Measurements from ENCODE around the gene LHPP.

The LHPP gene

DNA sequence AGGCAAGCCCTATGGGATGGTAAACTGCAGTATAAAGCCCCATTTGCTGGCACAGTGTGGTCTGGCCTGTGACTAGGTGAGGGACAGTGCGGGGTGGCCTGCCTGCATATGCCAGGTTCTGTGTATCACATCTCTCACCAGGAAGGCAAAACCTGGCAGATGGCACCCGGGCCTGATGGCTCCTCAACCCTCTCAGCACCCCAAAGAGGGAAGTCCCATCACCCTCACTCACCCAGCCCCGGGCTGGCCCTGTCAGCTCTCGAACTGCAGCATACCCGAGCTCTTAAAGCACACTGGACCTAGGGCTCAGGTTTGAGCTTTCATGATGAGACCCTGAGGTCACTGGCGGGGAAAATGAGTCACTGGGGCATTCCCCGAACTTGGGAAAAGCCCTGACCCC, 130.5 kb downstream of the LHPP start:
- DNase-seq (ENCODE audit: low read depth in 2 of 2, low spot score in 1 of 2): no peak

DNA sequence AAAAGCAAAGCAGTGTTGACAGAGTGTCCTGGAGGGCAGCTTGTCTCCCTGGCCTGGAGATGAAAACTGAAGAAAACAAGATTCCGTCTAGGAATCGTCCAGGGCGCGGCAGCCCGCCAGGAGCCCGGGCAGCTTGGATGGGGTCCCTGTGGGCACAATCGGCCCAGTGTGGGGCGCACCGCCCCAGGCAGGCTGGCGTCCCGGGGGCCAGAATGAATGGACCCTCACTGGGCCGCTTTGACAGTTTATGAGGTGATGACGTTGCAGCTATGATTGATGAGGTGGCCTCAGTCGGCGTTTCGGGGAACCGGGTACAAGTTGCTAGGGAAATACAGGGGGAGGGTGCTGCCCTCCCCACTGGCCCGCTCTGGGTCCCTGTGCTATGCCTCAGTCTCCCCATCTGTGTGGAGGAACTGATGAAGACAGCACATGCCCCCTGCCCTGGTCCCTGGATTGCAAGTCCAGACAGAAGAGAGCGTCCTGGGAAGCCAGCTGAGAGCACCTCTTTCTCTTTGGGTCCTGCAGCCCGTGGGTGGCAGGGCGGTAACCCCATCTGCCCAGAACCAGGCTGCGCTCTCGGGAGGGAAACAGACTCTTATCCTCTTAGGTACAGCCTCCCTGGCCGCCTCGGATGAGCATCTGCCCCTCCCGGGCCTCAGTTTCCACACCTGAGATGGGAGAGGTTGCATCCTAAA, 131.3 kb downstream of the LHPP start:
- no peak for DNase-seq (ENCODE audit: low read depth in 2 of 2, low spot score in 1 of 2)

DNA sequence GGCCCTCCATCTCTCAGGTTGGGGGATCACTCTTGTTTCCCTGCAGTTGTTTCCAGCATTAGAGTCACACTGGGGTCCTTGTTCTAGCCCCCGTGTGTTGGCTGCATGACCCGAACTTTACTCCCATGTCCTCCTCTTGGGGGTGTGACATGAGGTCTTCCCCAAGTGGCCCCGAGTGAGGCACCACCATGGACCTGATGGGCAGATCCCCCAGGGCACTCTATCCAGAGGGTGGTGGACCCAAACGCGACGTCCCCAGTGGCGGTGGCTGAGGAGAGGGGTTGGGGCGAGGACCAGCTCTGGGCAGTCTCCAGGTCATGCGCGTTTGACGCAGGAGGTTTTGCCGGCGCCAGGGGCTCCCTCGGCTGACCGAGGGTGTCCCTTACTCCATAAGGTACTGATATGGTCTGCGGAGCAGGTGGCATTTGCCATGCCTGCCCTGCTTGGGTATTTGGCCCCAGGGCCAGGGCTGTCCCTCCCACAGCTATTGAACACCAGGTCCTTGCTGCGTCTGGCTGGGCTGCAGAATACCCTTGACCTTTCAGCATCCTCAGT, 131.9 kb downstream of the LHPP start:
- no peak for DNase-seq (ENCODE audit: low read depth in 2 of 2, low spot score in 1 of 2)

DNA sequence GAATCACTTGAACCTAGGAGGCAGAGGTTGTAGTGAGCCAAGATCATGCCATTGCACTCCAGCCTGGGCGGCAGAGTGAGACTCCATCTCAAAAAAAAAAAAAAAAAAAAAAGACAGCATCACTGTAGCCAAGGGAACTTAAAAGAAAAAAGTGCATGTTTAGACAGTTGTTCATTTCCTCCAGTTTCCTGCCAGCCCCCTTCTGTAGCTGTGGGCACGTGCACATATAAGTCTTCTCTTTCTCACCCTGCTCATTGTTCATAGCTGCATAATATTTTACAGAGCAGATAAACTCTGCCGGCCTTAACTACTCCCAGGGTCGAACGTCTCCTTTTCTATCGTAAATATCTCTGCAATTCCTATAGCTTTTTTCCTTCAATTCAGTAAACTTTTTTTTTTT, 132.6 kb downstream of the LHPP start:
- DNase-seq (ENCODE audit: low read depth in 2 of 2, low spot score in 1 of 2): no peak

- DNase-seq (ENCODE audit: low read depth in 2 of 2, low spot score in 1 of 2): no peak
Measured at GRCh38 chr10:124595143-124595883, 133.7 kb downstream of the LHPP start.

DNA sequence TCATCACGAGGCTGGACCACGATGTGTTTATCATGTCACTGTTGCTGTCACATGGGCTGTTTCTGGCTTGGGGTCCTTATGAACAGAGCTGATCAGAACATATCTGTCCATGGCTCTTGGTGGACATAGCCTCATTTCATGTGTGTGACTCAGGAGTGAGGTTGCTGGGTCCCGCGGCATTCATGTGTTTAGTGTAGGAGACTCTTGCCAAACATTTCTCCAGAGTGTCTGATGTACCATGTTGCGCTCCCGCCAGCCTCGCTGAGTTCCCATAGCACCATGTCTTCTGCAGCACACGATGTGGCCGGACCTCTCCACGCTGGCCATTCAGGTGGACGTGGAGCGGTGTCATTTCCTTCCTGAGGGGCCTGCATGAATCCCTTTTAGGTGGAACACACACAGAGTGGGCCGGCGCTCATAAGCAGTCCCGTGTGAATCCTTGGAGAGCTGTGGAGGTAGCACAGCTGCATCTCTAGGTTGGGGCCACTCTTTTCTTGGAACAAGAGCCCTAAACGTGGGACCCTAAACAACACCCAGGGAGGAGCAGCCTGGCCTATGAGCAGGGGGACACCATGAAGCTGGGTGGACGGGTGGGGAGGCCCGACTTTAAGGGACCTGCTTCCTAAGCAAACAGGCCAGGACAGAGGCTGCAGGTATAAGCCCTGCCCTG, 134.6 kb downstream of the LHPP start:
- no peak for DNase-seq (ENCODE audit: low read depth in 2 of 2, low spot score in 1 of 2)

DNA sequence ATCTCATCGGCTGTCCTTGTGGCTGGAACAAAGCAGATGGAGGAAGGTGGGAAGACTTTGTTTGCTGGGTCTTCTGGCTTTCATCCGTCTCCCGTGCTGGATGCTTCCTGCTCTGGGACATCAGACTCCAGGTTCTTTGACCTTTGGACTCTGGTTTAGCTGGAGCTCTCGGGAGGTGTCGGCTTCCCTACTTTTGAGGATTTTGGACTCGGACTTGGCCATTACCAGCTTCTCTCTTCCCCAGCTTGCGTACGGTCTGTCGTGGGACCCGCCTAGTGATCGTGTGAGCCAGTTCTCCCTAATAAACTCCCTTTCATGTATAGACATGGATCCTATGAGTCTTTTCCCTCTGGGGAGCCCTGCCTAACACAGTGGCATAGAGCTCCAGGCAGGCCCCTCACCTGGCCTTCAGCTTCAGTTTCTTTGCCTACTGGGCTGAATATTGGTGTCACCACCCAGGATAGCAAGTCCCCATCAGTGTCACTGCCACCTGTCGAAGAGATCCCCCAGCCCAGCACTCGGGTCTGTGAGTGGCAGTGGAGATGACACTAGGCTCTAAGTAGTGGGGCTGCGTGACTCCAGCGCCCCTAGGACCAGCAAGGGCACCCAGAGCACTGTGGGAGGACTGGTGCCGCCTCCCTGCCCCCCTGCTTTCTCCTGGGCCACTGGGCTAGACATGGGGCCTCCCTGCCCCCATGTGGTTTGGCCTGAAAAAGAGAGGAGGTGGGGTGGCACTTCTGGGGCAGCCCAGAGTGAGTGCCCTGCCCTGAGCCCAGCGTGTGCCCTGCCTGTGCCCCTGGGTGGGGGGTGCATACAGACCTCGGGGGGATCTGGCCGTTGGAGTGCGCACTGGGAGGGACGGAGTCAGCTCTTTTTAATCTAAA, 135.6 kb downstream of the LHPP start:
- DNase-seq (ENCODE audit: low read depth in 2 of 2, low spot score in 1 of 2): no peak

- no peak for DNase-seq (ENCODE audit: low read depth in 2 of 2, low spot score in 1 of 2)
Measured at GRCh38 chr10:124597846-124598165, 136.2 kb downstream of the LHPP start.

GRCh38 chr10:124598196-124598595, 136.6 kb downstream of the LHPP start:
- no peak for DNase-seq (ENCODE audit: low read depth in 2 of 2, low spot score in 1 of 2)

DNA sequence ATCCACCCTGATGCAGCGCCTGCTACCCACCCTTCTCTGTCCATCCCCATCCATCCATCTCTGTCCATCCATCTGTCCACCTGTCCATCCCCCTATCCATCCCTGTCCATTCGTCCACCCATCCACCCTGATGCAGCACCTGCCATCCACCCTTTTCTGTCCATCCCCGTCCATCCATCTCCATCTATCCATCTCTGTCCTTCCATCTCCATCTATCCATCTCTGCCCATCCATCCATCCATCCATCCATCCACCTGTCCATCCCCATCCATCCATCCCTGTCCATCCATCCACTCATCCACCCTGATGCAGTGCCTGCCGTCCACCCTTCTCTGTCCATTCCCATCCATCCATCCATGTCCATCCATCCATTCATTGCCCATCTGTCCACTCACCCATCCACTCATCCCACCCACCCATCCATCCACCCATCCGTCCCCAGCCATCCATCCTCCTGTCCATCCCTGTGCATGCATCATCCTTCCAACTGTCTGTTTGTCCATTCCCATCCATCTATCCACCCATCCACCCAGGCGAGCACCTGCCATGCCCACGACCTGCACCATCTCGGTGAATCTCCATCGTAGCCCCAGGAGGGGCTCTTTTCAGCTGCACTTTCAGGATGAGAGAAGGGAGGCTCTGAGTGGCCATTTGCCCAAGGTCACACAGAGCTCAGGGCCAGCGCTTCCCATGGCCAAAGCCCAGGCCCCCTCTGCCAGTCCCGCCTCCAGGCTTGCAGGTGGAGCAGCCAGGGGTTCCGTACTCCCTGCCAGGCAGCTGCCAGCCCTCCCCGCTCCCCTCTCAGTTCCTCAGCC, 137.4 kb downstream of the LHPP start:
- no peak for DNase-seq (ENCODE audit: low read depth in 2 of 2, low spot score in 1 of 2)

- no peak for DNase-seq (ENCODE audit: low read depth in 2 of 2, low spot score in 1 of 2)
Measured at GRCh38 chr10:124599588-124600050, 138.0 kb downstream of the LHPP start.

GRCh38 chr10:124600051-124600880, 138.6 kb downstream of the LHPP start:
- DNase-seq (ENCODE audit: low read depth in 2 of 2, low spot score in 1 of 2): no peak

GRCh38 chr10:124601016-124601415, 139.4 kb downstream of the LHPP start:
- DNase-seq (ENCODE audit: low read depth in 2 of 2, low spot score in 1 of 2): no peak

DNA sequence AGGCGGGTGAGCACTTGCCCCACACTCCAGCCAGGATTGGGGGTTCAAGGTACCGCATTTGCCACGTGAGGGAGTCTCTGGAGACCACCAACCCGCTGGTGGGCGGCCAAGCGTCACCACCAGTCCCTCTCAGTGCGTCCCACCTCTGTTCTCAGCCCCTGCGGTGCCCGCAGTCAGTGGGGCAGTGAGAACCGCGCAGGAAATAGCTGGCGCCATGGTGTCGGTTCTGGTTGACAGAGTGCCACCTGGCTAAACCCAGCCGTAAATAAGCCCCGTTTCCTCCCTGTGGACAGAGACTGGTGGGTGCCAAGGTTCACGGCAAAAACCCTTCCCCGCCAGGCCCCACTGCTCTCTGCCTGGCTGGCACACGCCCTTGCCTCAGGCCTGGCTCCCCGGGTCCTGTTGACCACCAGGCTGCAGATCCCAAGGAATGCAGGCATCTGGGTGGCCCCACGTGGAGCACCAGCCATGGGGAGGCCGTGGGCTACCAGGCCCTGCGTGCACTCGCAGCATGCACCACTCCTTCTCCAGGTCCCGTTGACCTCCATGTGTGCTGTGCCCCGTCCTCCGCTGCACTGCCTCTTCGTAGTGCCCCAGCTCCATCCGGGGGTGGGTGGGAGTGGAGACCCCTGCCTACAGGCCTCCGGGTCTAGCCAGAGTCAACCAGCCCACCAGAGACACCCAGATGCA, 140.0 kb downstream of the LHPP start:
- DNase-seq (ENCODE audit: low read depth in 2 of 2, low spot score in 1 of 2): no peak

DNA sequence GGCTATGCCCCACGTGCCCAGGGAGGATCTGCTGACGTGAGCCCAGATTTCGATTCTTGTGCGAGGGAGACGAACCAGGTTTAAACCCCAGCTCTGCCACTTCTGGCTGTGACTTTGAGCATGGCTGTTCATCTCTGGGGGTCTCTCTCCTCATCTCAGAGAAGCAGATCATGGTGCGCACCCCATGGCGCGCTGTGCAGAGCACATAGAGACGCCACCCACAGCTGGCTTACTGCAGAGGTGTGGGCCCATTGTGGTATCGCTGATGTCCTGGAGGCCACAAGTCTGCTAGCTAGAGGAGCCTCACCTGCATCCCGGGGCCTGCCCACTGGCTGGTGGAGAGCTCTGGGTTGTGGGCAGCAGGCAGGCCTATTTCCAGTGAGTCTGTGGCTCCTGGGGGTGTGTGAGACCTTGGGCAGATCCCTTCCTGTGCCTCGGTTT, 140.5 kb downstream of the LHPP start:
- no peak for DNase-seq (ENCODE audit: low read depth in 2 of 2, low spot score in 1 of 2)

DNA sequence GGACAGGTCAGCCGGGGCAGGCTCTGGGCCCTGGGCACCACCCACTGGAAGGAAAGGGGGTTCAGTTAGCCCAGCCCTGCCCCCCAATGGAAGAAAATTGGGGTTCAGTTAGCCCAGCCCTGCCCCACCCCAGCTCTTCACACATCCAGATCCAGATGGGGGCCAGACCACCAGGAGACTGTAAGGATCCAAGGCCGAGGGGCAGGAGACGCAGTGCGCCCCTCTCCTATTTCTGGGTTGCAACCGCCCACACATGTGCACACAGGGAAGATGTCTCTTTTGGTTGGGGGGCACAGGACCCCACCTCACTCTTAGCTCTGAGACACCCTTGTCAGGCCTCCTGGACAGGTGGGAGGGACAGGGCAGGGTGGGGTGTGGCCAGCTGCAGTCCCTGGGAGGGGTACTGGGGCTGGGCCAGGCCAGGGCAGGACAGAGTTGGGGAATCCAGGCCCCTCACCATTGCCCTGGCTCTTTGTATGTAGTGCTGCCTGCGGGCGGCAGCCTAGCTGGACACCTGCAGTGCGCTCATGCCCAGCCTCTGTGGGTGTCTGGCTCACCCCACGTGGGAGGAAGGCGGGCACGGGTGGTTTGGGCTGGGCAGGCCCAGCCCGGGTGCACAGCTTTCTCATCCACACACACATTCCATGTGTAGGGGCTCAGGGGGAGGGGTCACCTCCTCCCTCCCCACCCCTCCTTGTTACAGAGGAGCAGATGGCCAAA, 141.2 kb downstream of the LHPP start:
- no peak for DNase-seq (ENCODE audit: low read depth in 2 of 2, low spot score in 1 of 2)

- no peak for DNase-seq (ENCODE audit: low read depth in 2 of 2, low spot score in 1 of 2)
Measured at GRCh38 chr10:124603376-124604213, 142.0 kb downstream of the LHPP start.
